Measurements from ENCODE around the gene ADCY2.

The ADCY2 gene

DNA sequence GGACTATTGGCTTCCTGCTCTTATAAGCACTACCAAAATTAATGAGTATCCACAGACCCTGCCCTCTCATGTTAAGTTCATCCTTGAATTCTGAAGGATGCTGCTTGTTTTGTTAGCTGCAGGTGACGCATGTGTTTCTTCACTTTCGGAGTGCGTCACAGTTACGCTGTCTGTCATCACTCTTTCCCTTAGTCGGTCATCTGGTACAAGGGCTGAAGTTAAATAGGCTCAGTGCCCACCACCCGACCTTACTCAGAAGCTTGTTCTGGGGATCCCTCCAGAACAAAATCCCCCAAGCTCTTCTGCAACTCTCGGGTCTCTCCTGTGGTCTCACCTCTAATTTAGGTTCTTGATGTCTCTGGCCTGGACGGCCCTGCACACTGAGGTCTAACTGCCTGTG lies 51.0 kb downstream of the ADCY2 start:
- no peak for DNase-seq

DNA sequence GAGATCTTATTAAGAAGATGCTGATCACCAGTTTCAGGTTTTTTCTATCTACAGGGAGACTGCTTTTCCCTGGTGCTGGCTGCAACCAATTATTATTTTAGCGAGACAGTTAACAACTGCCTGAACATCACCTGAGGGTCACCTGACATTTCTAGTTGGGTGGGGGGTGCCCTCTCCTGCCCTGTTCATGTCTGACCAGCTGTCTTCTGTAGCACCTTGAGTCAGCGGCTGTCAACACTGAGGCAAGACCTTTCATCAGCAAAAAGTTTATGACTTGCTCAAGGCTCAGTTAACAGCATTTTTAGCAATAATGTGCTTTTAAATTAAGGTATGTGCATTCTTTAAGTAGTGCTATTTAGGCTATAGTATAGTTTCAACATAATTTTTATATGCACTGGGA lies 58.0 kb downstream of the ADCY2 start:
- no peak for DNase-seq

DNA sequence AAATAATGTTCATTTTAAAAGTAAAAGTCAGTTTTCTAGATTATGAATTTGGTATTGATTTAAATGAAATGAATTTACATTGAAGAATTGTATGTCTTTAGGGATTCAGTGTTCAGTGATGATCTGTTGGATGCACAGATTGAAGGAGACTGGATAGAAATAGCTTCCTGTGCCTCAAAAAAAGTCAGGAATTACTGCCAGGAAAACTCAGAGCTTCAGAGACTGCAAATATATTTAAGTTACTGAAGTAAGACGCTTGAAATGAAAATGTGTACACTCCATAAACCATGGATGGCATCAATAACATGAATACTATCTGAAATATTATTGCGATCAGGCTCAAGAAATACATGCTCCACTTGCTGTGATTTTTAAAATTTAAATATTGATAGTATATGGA lies 60.3 kb downstream of the ADCY2 start:
- DNase-seq, result no peak

DNA sequence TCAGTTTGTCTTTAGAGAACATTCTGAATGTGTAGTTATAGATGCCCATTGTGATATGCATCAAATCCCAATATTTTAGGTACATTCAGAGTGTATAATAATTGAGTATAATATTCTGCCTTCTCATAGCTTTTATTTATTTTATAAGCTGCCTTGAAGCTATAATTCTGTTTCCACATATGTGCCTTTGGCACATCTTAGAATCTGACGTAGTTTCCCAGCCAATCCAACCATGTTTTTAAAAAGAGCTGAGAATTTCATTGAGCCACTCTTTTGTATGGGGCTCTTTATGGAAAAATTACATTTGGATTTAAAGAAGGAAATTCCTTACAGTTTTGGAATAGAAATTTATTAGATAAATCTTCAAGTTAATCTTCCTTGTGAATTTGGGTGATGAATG lies 65.4 kb downstream of the ADCY2 start:
- DNase-seq, result no peak

DNA sequence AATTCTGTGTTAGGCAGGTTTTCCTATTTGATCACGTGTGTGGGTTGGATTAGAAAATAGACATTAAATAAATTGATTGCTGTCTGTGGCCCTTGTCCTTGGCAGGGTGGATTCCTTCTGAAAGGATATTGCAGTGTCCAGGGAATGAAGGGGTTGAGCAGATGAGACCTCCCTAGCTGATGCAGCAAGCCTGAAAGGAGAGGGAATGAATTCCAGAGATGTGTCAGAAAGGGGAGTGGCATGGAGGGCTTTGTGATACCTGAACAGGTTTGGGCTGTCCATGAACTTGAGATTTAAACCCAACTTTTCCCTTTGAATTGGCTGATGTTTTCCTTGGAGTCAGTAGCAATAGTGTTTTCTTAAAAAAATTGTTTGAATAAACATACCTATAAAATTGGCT lies 66.8 kb downstream of the ADCY2 start:
- no peak for DNase-seq

DNA sequence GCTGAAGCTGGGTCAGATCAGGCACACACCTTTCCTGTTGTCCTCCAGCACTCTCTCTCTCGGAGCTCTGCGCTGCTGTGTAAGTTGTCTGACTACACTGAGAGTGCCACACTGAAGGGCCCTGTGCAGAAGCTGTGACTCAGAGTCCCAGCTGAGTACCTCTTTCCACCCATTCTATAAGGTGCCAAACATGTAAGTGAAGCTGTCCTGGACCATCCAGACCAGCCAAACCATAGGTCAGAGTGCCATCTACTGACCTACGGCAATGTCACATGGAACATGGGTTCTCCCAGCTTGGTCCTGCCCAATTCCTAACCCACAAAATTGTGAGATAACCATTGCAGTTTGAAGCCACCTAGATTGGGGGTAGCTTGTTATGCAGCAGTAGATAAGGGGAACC lies 68.2 kb downstream of the ADCY2 start:
- peak; percentile 84 for DNase-seq

DNA sequence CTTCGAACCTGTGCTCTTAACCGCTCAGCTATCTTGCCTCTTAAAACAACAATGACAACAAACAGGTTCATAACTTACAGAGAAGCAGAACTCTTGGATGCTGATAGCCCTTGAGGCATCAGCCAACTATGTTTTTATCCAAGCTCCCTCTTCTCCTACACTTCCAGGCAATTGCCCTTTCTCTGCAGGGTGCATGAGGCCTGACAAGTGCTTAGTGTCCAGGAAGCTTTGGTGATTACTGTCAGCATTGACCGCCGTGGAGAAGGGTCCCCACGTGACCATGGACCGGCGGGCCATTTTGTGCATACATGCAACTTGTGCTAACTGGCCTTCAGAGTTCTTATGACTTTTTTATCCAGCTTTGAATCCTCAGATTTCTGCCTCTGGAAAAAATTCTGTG lies 71.2 kb downstream of the ADCY2 start:
- no peak for DNase-seq

DNA sequence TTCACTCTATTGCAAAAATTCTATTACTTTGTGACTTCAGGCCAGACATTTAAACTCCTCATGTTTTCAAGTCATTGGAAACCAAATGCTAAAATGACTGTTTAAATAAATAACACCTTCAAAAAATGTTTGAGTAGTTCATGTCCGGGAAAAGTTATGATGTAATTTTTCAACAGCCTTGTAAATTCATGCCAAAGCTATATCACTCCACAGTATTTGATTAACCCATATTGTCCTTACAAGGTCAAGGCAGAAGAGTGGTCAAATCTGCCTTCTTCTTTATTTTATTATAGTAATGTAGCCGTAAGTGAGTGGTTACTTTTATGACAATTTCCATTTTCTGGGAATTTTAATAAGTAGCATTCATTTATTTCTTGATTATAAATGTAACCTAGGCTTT lies 72.8 kb downstream of the ADCY2 start:
- no peak for DNase-seq

DNA sequence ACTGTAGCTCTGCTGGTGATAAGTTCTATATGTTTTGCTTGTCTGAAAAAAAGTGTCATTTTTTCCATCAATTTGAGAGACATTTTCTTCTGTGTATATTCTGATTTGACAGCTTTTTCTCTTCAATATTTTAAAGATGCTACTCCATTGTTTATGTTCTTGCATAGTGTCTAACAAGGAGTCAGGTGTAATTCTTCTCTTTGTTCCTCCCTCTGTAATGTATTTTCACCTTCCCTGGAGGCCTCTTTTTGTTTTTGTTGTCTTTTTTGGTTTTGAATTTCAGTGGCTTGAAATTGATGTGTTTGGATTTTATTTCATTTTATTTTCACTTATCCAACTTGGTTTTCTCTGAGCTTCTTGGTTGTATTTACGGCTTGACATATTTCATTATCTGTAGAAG lies 75.8 kb downstream of the ADCY2 start:
- no peak for DNase-seq

DNA sequence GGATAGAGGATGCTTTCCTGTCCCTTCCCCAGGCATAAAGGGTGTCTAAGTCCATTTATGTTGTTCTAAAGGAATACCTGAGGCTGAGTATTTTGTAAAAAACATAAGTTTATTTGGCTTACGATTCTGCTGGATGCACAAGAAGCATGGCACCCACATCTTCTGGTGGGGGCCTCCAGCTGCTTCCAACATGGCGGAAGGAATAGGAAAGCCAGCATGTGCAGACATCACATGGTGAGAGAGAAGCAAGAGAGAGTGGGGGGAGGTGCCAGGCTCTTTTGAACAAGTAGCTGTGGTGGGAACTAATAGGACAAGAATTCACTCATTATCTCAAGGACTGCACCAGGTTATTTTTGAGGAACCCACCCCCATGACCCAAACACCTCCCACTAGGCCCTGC lies 77.2 kb downstream of the ADCY2 start:
- no peak for DNase-seq

DNA sequence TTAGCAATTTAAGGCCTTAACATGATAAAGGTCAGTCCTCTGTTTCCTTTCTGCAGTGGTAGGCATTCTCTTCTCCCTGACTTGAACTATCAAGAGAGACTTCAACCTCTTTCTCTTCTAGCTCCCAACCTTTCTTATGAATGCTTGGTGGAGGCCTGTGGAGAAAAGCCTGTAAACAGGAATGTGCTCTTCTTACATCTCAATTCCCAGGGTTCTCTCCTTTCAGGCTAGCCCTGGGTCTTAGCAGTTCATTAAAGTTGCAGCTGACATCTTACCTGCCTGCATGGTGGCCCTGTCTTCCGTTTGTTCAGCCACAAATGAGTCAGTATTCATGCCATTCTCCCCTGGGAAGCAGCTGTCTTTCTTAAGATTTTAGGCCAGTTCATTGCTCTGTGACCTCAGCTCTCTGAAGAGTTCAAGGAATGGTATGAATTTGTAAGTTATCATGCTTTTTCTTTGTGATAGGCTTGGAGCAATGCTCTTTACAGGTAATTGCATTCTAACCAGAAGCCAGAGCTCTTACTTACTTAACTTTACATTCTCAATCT lies 77.8 kb downstream of the ADCY2 start:
- DNase-seq, result no peak

DNA sequence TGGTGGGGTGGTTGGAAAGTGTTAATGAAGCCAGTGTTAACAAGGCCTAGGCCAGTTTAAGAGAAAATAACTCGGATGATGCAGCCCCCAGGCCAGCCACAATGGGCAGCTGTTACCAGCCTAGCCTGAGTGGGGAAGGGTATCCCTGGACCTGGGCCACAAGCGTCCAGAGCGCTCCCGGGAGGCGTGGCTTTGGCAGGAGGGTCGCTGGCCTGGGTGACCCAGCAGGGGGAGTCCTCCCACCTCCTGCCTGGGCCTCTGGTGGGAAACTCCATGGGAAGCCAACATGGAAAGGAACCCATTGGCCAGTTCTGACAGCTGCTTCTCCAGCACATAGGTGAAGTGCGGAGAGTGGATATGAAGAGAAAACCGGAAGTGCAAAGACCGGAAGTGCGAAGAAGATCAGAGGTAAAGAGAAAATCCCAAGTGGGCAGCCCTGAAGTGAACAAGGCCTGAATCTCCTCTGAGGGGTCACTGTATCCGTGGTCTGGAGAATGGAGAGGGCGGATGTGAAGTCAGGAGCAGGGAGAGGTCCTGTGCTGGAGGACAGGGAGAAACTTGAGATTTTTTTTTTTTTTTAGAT lies 79.0 kb downstream of the ADCY2 start:
- DNase-seq, result no peak

DNA sequence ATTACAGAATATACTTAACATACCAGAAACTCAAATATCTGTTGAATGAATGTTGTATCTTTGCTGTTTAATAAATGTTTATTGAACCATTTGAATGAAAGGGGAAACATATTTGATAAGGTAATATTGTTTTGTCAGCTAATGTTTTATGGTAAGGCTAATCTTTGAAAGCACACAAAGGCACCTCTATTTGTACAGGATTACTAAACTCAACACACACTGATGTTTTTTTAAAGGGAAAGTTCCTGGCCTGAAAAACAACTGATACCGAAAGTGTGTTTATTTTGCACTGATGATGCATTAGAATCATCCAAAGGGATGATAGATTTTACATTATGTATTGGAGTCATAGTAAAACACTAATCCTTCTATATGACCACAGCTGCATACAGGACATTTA lies 82.5 kb downstream of the ADCY2 start:
- DNase-seq, result no peak

DNA sequence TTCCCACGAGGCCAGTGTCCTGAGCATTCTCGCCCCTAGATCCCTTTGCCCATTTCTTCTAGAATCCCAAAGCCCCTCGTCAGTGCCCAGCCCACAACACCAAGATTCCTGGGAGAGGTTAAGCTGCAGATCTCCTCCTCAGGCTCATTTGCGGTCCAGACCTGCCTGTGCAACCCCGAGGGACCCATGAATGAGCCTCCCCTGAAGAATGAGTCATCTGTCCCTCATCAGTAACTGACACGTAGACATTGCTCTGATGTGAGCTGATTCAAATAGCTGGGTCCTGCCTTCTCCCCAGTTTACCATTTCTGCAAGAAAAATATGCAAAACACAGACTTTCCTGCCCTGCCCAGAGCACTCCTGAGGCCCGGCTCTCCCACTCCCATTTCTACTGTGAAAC lies 92.8 kb downstream of the ADCY2 start:
- DNase-seq, result no peak

DNA sequence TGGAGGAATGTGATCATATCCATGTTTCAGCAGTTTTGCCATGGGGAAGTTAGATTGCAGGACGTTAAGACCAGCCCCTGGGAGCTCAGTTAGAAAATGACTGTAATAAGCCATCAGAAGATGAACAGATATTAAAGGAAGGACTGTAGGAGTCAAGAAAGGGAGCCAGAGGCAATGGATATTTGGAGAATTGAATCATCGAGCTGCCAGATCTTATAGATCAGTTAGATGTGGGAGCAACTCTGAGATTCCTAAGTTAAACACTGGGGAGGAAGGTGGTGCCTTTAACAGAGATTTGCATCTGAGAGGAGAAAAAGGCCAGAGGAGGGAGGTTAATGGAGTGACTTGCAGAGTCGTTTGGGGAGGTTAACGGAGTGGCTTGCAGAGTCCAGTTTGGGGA lies 96.4 kb downstream of the ADCY2 start:
- no peak for DNase-seq

DNA sequence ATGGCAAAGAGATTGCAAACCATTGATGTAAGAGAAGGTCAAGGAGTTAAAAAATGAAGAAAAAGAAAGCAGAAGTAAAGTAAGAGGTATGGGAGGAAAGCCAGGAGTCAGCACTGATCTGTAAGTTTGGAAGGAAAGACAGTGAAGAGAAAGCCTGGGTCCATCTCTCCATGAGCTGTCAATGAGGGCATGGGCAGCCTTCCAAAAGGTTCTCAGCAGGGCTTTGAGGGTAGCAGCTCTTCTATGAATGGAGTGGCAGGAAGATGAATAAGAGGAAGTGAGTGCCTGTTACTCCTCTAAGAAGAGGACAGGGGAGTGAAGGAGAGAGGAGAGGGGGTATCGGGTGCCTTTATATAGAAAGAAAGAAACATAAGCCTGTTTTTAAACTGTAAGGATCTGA lies 97.1 kb downstream of the ADCY2 start:
- DNase-seq, result no peak

DNA sequence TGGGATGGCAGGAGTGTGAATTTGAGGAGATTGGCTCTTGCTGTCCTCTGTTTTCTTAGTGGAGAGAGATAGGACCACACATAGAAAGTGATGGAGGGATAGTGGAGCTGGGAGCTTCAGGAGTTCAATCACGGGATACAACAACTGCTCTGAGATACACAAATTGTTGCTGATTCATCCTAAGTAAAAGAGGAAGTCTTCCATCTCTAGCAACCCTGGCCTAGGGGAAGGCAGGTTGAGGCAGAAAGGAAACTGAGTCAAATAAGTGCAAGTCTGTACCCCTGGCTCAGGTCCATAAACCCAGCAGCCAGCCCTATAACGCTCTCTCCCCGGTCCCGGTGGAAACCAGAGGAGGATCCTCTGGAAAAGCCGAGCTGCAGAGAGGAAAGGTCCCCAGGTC lies 97.7 kb downstream of the ADCY2 start:
- no peak for DNase-seq

DNA sequence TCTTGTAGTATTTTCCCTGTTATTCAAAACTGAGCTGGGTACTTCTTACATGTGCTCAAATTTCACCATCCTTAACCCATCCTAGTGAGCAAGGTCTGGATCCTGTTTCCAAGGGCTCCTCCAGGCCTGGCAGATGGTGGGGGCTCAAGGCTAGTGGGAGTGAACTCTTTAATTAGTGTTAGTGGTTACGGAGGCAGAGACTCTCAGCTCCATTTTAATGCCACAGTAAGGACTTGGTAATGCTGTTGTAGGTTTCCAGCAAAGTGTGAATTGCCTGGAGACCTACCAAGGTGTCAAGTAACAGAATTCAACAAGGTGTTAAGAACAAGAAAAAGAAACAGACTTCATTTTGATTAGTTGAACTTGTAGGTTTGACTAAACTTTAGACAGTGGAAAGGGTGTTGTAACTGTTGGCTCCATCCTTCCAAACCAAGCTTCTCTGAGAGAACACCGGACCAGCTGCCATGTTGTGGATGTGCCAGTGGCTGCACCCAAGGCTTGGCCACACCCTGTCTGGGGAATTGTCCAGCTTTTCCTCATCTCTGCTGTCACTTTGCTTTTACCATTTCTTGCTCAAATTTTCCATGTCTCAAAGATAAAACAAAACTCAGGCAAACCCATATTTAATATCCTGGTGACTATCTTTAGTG lies 98.7 kb downstream of the ADCY2 start:
- no peak for DNase-seq

DNA sequence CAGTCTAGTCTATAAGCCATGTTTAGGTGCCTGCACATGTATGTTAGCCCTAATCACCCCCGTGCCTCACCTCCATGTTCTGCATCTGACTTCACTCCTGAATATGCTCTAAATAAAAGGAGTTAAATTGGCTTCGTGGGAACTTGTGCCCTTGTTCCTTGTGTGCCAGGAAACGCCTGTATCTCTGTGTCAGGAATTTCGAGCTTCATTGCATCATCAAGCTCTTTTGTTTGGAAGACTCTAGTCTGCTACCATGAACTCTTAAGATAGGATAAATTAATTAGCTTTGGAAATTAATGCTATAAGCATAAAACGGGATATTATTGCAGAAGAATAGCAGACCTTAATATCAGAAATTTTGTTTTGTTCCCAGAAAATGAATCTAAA lies 99.2 kb downstream of the ADCY2 start:
- no peak for DNase-seq

DNA sequence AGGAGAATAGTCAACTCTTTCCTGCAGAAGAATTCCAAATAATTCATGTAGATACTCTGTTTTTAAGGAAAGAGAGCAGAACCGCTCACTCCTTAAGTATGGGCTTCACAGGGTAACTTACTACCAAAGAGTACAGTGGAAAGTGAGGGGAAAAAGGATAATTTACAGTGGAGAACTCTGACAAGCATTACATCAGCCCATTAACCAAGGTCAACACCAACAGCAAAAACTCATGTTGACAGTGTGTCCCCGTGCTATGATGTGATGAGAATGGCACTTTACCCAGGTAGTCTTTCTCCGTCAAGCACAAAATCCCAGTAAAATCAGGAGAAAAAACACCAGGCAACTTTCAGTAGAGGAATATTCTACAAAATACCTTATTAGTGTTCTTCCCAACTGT lies 104.3 kb downstream of the ADCY2 start:
- DNase-seq, result no peak

DNA sequence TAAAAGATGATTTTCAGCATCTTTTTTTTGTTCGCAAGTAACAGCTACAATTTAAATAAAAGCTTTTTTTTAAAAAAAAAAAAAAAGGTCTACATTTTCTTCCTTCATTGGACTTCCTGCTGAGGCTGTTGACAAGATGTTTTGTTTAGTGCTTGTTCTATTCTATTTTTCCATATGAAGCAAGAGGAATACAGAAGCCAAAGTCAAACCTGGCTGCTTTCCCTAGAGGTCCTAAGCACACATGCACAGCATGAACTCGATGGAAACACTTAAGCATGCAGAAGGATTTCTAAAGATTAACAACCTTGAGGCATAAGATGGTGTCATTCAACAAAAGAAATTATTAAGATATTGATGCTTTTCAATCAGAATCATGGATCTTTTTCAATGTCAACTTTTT lies 105.1 kb downstream of the ADCY2 start:
- no peak for DNase-seq

DNA sequence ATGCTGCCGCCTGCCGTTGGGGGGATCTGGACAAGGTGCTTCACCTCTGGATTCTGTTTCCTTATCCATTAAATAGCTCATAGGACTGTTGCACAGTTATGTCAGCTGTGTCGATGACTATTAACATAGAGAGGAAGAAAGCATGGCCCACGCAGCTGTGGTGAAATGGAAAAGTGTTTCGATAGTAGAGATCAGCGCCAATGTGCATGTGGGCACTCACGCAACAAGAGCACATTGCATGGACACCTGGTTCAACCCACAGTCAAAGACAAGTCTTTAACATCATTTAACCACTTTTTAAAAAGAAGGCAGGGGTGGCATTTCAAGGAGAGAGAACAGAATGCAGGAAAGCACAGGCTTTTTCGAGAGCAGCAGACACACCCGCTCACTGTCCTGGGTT lies 107.6 kb downstream of the ADCY2 start:
- DNase-seq, result no peak

DNA sequence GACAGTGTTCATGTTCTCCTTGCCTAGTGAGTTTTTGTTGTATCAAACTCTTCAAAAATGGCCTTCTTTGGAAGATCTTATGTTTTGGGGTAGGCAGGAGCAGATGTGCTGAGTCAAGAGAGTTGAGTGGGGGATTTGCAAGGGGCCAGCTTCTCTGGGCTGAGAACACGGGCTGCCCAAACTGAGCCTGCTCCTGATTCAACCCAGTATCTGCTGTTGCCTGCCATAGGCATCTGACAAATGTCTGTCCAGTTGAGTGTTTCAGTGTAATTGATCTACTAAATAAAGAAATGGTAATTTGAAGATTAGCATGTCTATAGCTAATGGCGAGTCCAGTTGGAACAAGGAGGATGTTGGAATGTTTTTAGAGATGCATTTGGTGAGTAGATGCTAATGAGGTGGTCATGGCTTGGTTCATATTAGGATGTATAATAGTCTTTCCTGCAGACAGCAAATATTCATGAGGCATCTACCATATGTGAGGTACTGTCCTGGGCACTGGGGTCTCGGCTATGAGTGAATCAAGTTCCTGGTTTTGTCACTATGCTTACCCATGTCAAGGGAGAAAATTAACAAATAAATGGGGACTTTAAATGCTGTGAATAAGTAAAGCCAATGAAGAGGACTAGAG lies 119.5 kb downstream of the ADCY2 start:
- DNase-seq, result no peak

DNA sequence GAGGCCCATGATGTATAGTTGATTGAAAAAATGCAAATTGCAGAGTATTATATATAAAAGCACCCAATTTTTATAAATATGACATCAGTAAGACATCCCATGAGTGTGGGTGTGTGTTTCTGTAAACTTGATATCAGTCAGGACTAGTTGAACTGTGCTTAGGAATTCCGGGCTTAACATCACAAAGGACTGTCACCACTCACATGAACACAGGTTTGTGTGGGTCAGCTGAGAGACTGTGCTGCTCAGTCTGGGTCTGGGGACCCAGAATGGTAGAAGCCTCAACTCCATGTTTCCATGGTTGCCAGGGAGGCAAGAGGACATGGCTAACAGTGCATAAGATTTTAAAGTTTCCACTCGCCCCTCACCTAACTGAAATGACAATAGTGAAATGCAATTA lies 120.3 kb downstream of the ADCY2 start:
- DNase-seq, result no peak

DNA sequence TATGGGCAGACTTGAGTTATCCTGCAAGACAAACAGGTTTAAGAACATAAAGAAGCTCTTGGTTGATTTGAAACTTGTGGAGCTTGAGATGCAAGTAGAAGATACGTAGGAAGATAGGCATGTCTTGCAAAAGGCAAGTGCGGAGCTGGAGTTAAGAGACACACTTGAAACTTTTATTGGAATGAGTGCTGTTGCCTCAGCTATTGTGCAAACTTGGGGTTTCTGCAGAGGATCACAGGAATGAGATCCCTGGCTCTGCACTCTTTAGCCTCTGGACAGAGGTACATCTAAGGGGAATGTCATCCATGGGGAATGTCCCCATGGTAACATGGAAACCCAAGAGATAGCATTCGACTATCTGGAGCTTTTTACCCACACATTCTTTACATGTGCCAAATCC lies 121.1 kb downstream of the ADCY2 start:
- DNase-seq, result no peak

Data from islet precursor cell (in vitro differentiated cells).